Pancreas (tissue), 10 donors: ENCODE results near the gene FRMD7. TPM values are rescaled to one million over a fixed set of nuclear protein-coding genes. Genes with fewer than 3 reads are reported as not detected.

Experiments
- ATAC-seq, 4 donors: fragments of 200-7000 bp; cut with Tn5 transposase; one replicate each; pipeline versions ENCODE4 v1.8.0 to v1.9.1; 2020; ENCODE audit warnings: mild to moderate bottlenecking in 4 of 4, moderate library complexity in 4 of 4
- DNase-seq, 6 donors: peaks; one replicate each; pipeline ENCODE4 v3.0.0-alpha.2; 2020
- FAIRE-seq: peaks from 2 replicates; lab custom pipeline; 2012; peaks lifted over from hg19 to GRCh38; lab: Jason Lieb, UNC
- H3K27ac ChIP-seq, 4 donors: fragments of 200-600 bp; sonication (generic); 1 replicate in 3 of 4; 2 replicates in 1 of 4; pipeline versions ENCODE4 v1.5.0 to v1.8.0; 2020
- H3K27me3 ChIP-seq, 4 donors: fragments of 200-600 bp; one replicate each; pipeline ENCODE4 v1.8.0; 2021
- H3K36me3 ChIP-seq, 3 donors: fragments of 200-600 bp; sonication (generic) in 1 of 3; one replicate each; pipeline versions ENCODE4 v1.5.0 to v1.8.0; 2020 to 2021
- H3K4me1 ChIP-seq, 3 donors: fragments of 200-600 bp; one replicate each; pipeline ENCODE4 v1.8.0; 2021
- H3K4me3 ChIP-seq, 4 donors: fragments of 200-600 bp; sonication (generic) in 2 of 4; one replicate each; pipeline versions ENCODE4 v1.5.0 to v1.8.0; 2020 to 2021
- H3K9me3 ChIP-seq, 4 donors: fragments of 200-600 bp; one replicate each; pipeline ENCODE4 v1.8.0; 2021
- WGBS, 2 donors: extraction: QIAGEN DNeasy Blood & Tissue Kit; methylation state at CpG; one replicate each; pipeline ENCODE4 v1.1.7; 2013; 5-methylcytosine and 5-hydroxymethylcytosine counted together
- intact Hi-C, 3 donors: fragments of 100-400 bp; cut with DNase I; formaldehyde crosslinking; loops; one replicate each; pipeline versions ENCODE4 v1.11.1 to v1.14.2; 2022
- polyA plus RNA-seq, 2 donors: library from polyadenylated mRNA; stranded (reverse); fragments of 200-250 nt; gene quantifications; one replicate each; pipeline ENCODE4 v1.2.3, GENCODE V29; 2013
- total RNA-seq, 6 donors: library from RNA; stranded (reverse); fragmentation: NEBNext Ultra II Directional in 4 of 6; extraction: Animal tissue kit (Norgen Biotek cat#: 25700) in 4 of 6; gene quantifications; one replicate each; pipeline versions ENCODE4 v1.2.1 to v1.2.4, GENCODE V29; 2021 to 2023
- TF ChIP-seq, protein P1 (sequence below), 4 donors: fragments of 200-600 bp; sonication (generic) in 3 of 4; IDR thresholded peaks; one replicate each; pipeline versions ENCODE4 v1.5.0 to v1.8.0; 2021; ENCODE audit warnings: antibody characterized with exemption in 4 of 4
- donor health status: healthy with polysubstance abuse.
- donor health status: DM: no; HTN: no; CAD: no; lungs with moderate emphysema.
- donor health status: DM: no; HTN: no; CAD: no.
- donor health status: control.
- donor health status: control.
- donor health status: Bipolar disorder and iron deficiency.
- donor health status: DM: yes; HTN: yes; CAD: no.
- donor health status: DM: no; HTN: no; CAD: no.
- donor health status: DM: no; HTN: no; CAD: no.
- donor health status: DM: yes; HTN: yes; CAD: no.

FRMD7 gene
- total RNA-seq (not detected), polyA plus RNA-seq (under 1 TPM in 1 of 2 donors, not detected in 1; 0.02 TPM)

GRCh38 chrX:132127743-132128142, at the start of gene FRMD7:
Gene FRMD7 (minus strand): TSS chrX:132128020. CDS start chrX:132127844, 176 bp downstream.
- Histone ChIP-seq H3K36me3 (no peaks in the 10 kb centered on the region), H3K4me3 (no peak within 1 kb of the TSS), H3K27me3 (peaks cover 0 to 10% (median 2%) of the 10 kb centered on the region in 4 donors), H3K27ac (no peak within 1 kb of the TSS), H3K9me3 (no peaks in the 10 kb centered on the region), H3K4me1 (no peaks in the 10 kb centered on the region)
- peak in 3 of 6 donors; percentile 15 to 41 (median 20) for DNase-seq
- no peak for FAIRE-seq
- TF ChIP-seq, protein P1, sequence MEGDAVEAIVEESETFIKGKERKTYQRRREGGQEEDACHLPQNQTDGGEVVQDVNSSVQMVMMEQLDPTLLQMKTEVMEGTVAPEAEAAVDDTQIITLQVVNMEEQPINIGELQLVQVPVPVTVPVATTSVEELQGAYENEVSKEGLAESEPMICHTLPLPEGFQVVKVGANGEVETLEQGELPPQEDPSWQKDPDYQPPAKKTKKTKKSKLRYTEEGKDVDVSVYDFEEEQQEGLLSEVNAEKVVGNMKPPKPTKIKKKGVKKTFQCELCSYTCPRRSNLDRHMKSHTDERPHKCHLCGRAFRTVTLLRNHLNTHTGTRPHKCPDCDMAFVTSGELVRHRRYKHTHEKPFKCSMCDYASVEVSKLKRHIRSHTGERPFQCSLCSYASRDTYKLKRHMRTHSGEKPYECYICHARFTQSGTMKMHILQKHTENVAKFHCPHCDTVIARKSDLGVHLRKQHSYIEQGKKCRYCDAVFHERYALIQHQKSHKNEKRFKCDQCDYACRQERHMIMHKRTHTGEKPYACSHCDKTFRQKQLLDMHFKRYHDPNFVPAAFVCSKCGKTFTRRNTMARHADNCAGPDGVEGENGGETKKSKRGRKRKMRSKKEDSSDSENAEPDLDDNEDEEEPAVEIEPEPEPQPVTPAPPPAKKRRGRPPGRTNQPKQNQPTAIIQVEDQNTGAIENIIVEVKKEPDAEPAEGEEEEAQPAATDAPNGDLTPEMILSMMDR (IDR thresholded peaks at IDR 0.05), result no peak
- 2 to 18% methylated on average over 5 of the region's 5 CpGs for whole genome bisulfite sequencing, 2 donors
- intact Hi-C loops, result no loop called here
- ATAC-seq, result peak in 1 of 4 donors; percentile 54

DNA sequence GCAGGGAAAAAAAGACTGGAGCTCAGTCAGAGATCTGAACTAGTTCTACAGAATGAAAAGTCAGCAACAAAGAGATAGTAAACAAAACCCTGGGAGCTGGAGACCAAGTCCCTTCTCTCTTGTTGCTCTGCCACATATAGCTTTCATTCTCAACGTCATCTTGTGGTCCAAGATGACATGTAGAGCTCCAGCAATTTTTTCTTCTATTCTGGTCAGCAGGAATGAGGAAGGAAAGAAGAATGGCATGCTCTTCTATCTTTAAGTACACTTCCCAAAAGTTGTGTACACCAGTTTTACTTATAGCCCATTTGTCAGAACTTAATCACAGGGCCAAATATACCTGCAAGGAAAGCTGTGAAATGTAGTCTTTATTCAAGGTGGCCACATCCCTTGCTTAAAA, 45.8 kb upstream of the FRMD7 start:
- no peak for DNase-seq
- TF ChIP-seq, protein P1 (IDR thresholded peaks at IDR 0.05), result no peak
- Histone ChIP-seq H3K36me3 (no peaks in the 10 kb centered on the region), H3K4me3 (no peak overlapping the region), H3K27me3 (peaks cover 0 to 12% (median 1%) of the 10 kb centered on the region in 4 donors), H3K4me1 (no peaks in the 10 kb centered on the region), H3K9me3 (no peaks in the 10 kb centered on the region), H3K27ac (no peak overlapping the region)
- intact Hi-C loops, result no loop called here
- 35 to 62% methylated on average over 1 of the region's 1 CpG for WGBS, 2 donors
- no peak for ATAC-seq
- FAIRE-seq, result no peak

DNA sequence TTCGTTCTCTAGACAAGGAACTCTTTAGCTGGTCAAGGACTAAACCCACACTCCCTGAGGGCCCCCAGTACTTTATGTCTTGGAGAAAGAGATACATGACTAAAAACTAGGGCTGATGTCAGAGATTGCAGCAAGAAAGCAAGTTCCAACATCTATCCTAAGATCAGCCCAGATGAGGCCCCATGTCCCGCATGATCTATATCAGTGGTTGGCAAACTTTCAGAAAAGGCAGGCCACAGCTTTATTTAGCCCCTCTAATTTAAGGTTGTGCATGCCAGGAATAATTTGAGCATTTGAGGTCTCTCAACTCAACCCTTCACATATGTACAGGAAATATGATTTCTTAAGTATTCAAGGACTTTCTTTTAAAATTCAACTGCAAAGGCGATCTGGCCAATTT, 44.1 kb upstream of the FRMD7 start:
- H3K4me1 ChIP-seq, result no peaks in the 10 kb centered on the region
- DNase-seq (no peak), ATAC-seq (no peak), FAIRE-seq (no peak)
- no peak overlapping the region for H3K27ac ChIP-seq
- intact Hi-C loops, result no loop called here
- TF ChIP-seq, protein P1 (IDR thresholded peaks at IDR 0.05), result no peak
- H3K9me3 ChIP-seq, result no peaks in the 10 kb centered on the region
- H3K4me3 ChIP-seq, result no peak overlapping the region
- H3K27me3 ChIP-seq, result peaks cover 0 to 6% (median under 1%) of the 10 kb centered on the region in 4 donors
- H3K36me3 ChIP-seq, result no peaks in the 10 kb centered on the region
- WGBS, 2 donors, result 73 to 90% methylated on average over 3 of the region's 3 CpGs

GRCh38 chrX:132171478-132171877, 43.7 kb upstream of the FRMD7 start:
- Histone ChIP-seq H3K9me3 (no peaks in the 10 kb centered on the region), H3K27ac (no peak overlapping the region), H3K4me1 (no peaks in the 10 kb centered on the region), H3K27me3 (peaks cover 0 to 6% (median 0%) of the 10 kb centered on the region in 4 donors), H3K4me3 (no peak overlapping the region), H3K36me3 (no peaks in the 10 kb centered on the region)
- TF ChIP-seq, protein P1 (IDR thresholded peaks at IDR 0.05), result no peak
- no peak for FAIRE-seq
- no peak for ATAC-seq
- WGBS, 2 donors, result 56 to 77% methylated on average over 3 of the region's 3 CpGs
- intact Hi-C loops, result no loop called here
- no peak for DNase-seq

- DNase-seq, result no peak
- peaks cover 0 to 6% (median 0%) of the 10 kb centered on the region in 4 donors for H3K27me3 ChIP-seq
- no peak overlapping the region for H3K27ac ChIP-seq
- peak in 3 of 4 donors; percentile 23 to 62 (median 47) for ATAC-seq
- no peaks in the 10 kb centered on the region for H3K36me3 ChIP-seq
- H3K4me3 ChIP-seq, result no peak overlapping the region
- no peaks in the 10 kb centered on the region for H3K4me1 ChIP-seq
- no peak for FAIRE-seq
- intact Hi-C loops, result no loop called here
- H3K9me3 ChIP-seq, result no peaks in the 10 kb centered on the region
- TF ChIP-seq, protein P1 (IDR thresholded peaks at IDR 0.05), result no peak
- WGBS, 2 donors, result 19 to 23% methylated on average over 3 of the region's 3 CpGs
Measured at GRCh38 chrX:132169554-132169953, 41.7 kb upstream of the FRMD7 start.
